Lower leg skin (tissue), 3 donors: ENCODE measurements around the gene KNTC1.

Source experiments
- CTCF ChIP-seq, 3 donors: fragments of 450-650 bp; IDR thresholded peaks; one replicate each; pipeline ENCODE4 v1.5.1; 2016; ENCODE audit warnings: antibody characterized with exemption in 3 of 3, mild to moderate bottlenecking in 3 of 3, moderate library complexity in 2 of 3
- POLR2A ChIP-seq, 2 donors: fragments of 450-650 bp; IDR thresholded peaks; one replicate each; pipeline ENCODE4 v1.6.1; 2016 to 2017; ENCODE audit warnings: antibody characterized with exemption in 2 of 2, mild to moderate bottlenecking in 1 of 2, moderate library complexity in 1 of 2

- no peak for TF ChIP-seq CTCF (IDR thresholded peaks at IDR 0.05)
- no peak for TF ChIP-seq POLR2A (IDR thresholded peaks at IDR 0.05)
Measured at GRCh38 chr12:122538496-122538895, 11.4 kb downstream of the KNTC1 start.
